H9 (cell line): ENCODE results near the gene GPC6. TPM values are rescaled to one million over a fixed set of nuclear protein-coding genes. Genes with fewer than 3 reads are reported as not detected.

Experiments
- DNase-seq: peaks from one replicate; pipeline ENCODE4 v3.0.0-alpha.2; 2017
- H2AFZ ChIP-seq: one replicate; pipeline ENCODE4 v1.6.1; 2013; ENCODE audit warnings: mild to moderate bottlenecking, low read length, control low read depth, moderate library complexity
- H2AK5ac ChIP-seq: 2 replicates; pipeline ENCODE4 v1.6.1; 2013; ENCODE audit warnings: low read length, control low read depth, mixed read lengths; ENCODE audit not compliant: insufficient read length
- H2BK120ac ChIP-seq: one replicate; pipeline ENCODE4 v1.6.1; 2013; ENCODE audit warnings: low read depth, mild to moderate bottlenecking, low read length, control low read depth, inconsistent platforms; ENCODE audit not compliant: poor library complexity, severe bottlenecking
- H2BK12ac ChIP-seq: 2 replicates; pipeline ENCODE4 v1.6.1; 2013; ENCODE audit warnings: low read length, control low read depth, mixed read lengths, low read depth; ENCODE audit not compliant: insufficient read length
- H2BK15ac ChIP-seq: 2 replicates; pipeline ENCODE4 v1.6.1; 2013; ENCODE audit warnings: low read depth, low read length, control low read depth
- H2BK20ac ChIP-seq: one replicate; pipeline ENCODE4 v1.6.1; 2013; ENCODE audit warnings: low read depth, mild to moderate bottlenecking, low read length, control low read depth, inconsistent platforms; ENCODE audit not compliant: poor library complexity, severe bottlenecking
- H2BK5ac ChIP-seq: 2 replicates; pipeline ENCODE4 v1.6.1; 2013; ENCODE audit warnings: low read length, control low read depth, mixed read lengths; ENCODE audit not compliant: insufficient read length
- H3K14ac ChIP-seq: 2 replicates; pipeline ENCODE4 v1.6.1; 2013; ENCODE audit warnings: low read length, control low read depth; ENCODE audit not compliant: insufficient read depth
- H3K18ac ChIP-seq: 2 replicates; pipeline ENCODE4 v1.6.1; 2013; ENCODE audit warnings: low read depth, mild to moderate bottlenecking, mixed read lengths, low read length, control low read depth; ENCODE audit not compliant: insufficient read length
- H3K23ac ChIP-seq: 2 replicates; pipeline ENCODE4 v1.6.1; 2013; ENCODE audit warnings: low read length, control low read depth, mixed read lengths, low read depth; ENCODE audit not compliant: insufficient read length
- H3K23me2 ChIP-seq: 2 replicates; pipeline ENCODE4 v1.6.1; 2013; ENCODE audit warnings: low read depth, mild to moderate bottlenecking, mixed read lengths, low read length, control low read depth; ENCODE audit not compliant: insufficient read length, poor library complexity, severe bottlenecking
- H3K27ac ChIP-seq: 2 replicates; pipeline ENCODE4 v1.5.1; 2013; ENCODE audit warnings: low read length, control low read depth, mixed read lengths, low read depth; ENCODE audit not compliant: insufficient read length
- H3K27me3 ChIP-seq: 2 replicates; pipeline ENCODE4 v1.6.1; 2013; ENCODE audit warnings: low read length, control low read depth, inconsistent platforms; ENCODE audit not compliant: insufficient read depth
- H3K4ac ChIP-seq: 2 replicates; pipeline ENCODE4 v1.6.1; 2013; ENCODE audit warnings: low read depth, mild to moderate bottlenecking, control low read depth, inconsistent platforms, low read length, moderate library complexity
- H3K4me1 ChIP-seq: 2 replicates; pipeline ENCODE4 v1.6.1; 2013; ENCODE audit warnings: low read length, control low read depth, inconsistent platforms; ENCODE audit not compliant: insufficient read depth
- H3K4me2 ChIP-seq: 2 replicates; pipeline ENCODE4 v1.6.1; 2013; ENCODE audit warnings: low read length, control low read depth, mixed read lengths; ENCODE audit not compliant: insufficient read length, insufficient read depth
- H3K56ac ChIP-seq: 2 replicates; pipeline ENCODE4 v1.6.1; 2013; ENCODE audit warnings: low read depth, mild to moderate bottlenecking, mixed read lengths, low read length, control low read depth; ENCODE audit not compliant: insufficient read length
- H3K79me1 ChIP-seq: 2 replicates; pipeline ENCODE4 v1.6.1; 2013; ENCODE audit warnings: low read depth, mild to moderate bottlenecking, moderate library complexity, low read length, control low read depth, inconsistent platforms; ENCODE audit not compliant: insufficient read depth, poor library complexity, severe bottlenecking
- H3K79me2 ChIP-seq: 2 replicates; pipeline ENCODE4 v1.6.1; 2013; ENCODE audit warnings: low read length, control low read depth, inconsistent platforms; ENCODE audit not compliant: insufficient read depth
- H3K9ac ChIP-seq: 2 replicates; pipeline ENCODE4 v1.6.1; 2013; ENCODE audit warnings: low read length, control low read depth, mixed read lengths; ENCODE audit not compliant: insufficient read length; ENCODE audit errors: extremely low read depth
- H3K9me3 ChIP-seq: one replicate; pipeline ENCODE4 v1.6.1; 2013; ENCODE audit warnings: low read depth, low read length, inconsistent platforms; ENCODE audit not compliant: control insufficient read depth
- H3T11ph ChIP-seq: one replicate; pipeline ENCODE4 v1.6.1; 2013; ENCODE audit warnings: mild to moderate bottlenecking, low read length, control low read depth, inconsistent platforms
- H4K20me1 ChIP-seq: one replicate; pipeline ENCODE4 v1.6.1; 2013; ENCODE audit not compliant: control insufficient read depth, insufficient read length, insufficient read depth
- H4K5ac ChIP-seq: 2 replicates; pipeline ENCODE4 v1.6.1; 2013; ENCODE audit warnings: low read depth, mild to moderate bottlenecking, mixed read lengths, low read length, control low read depth; ENCODE audit not compliant: insufficient read length
- H4K8ac ChIP-seq: replicated peaks from 2 replicates; pipeline ENCODE4 v1.6.1; 2013; ENCODE audit warnings: low read length, control low read depth, mixed read lengths, low read depth; ENCODE audit not compliant: insufficient read length
- H4K91ac ChIP-seq: 2 replicates; pipeline ENCODE4 v1.6.1; 2013; ENCODE audit warnings: low read depth, mild to moderate bottlenecking, moderate library complexity, mixed read lengths, low read length, control low read depth; ENCODE audit not compliant: insufficient read length
- H3K27ac Mint-ChIP-seq, 3 experiments: 2 replicates in 2 of 3; 3 replicates in 1 of 3; pipeline ENCODE4 v1.8.0; 2020 to 2021; ENCODE audit warnings: mixed read lengths in 3 of 3, mild to moderate bottlenecking in 1 of 3, moderate library complexity in 1 of 3
- H3K27me3 Mint-ChIP-seq: 2 replicates; pipeline ENCODE4 v1.8.0; 2021; ENCODE audit warnings: low read depth, mild to moderate bottlenecking, moderate library complexity, mixed read lengths
- H3K36me3 Mint-ChIP-seq, 3 experiments: 2 replicates in 2 of 3; 3 replicates in 1 of 3; pipeline ENCODE4 v1.8.0; 2020 to 2021; ENCODE audit warnings: low read depth in 3 of 3, mixed read lengths in 3 of 3; ENCODE audit not compliant: insufficient read depth in 1 of 3
- H3K4me1 Mint-ChIP-seq, 2 experiments: 2 replicates each; pipeline ENCODE4 v1.8.0; 2020; ENCODE audit warnings: mixed read lengths in 2 of 2
- H3K4me3 Mint-ChIP-seq, 2 experiments: 2 replicates in 1 of 2; 3 replicates in 1 of 2; pipeline ENCODE4 v1.8.0; 2020 to 2021; ENCODE audit warnings: mild to moderate bottlenecking in 2 of 2, mixed read lengths in 2 of 2, moderate library complexity in 1 of 2
- H3K9me3 Mint-ChIP-seq, 2 experiments: 2 replicates in 1 of 2; 3 replicates in 1 of 2; pipeline ENCODE4 v1.8.0; 2020; ENCODE audit warnings: mild to moderate bottlenecking in 2 of 2, mixed read lengths in 2 of 2, moderate library complexity in 1 of 2
- WGBS: extraction: QIAGEN DNeasy Blood & Tissue Kit; methylation state at CpG from one replicate; pipeline ENCODE4 v1.1.7; 2013; ENCODE audit warnings: missing lambda C conversion rate, low lambda C conversion rate, mixed read lengths; ENCODE audit not compliant: insufficient read length; ENCODE audit errors: extremely low coverage; 5-methylcytosine and 5-hydroxymethylcytosine counted together
- total RNA-seq: library from RNA; stranded (reverse); gene quantifications from 2 replicates; pipeline ENCODE4 v1.2.1, GENCODE V29; 2021
- TF ChIP-seq, protein P1 (sequence below): fragments of 200-600 bp; sonication (generic); conservative IDR thresholded peaks from 3 replicates; pipeline ENCODE4 v1.8.0; 2021; ENCODE audit warnings: antibody characterized with exemption, mild to moderate bottlenecking

The GPC6 gene
- total RNA-seq, 1 experiment from 2014 or later, result 15.6 TPM

DNA sequence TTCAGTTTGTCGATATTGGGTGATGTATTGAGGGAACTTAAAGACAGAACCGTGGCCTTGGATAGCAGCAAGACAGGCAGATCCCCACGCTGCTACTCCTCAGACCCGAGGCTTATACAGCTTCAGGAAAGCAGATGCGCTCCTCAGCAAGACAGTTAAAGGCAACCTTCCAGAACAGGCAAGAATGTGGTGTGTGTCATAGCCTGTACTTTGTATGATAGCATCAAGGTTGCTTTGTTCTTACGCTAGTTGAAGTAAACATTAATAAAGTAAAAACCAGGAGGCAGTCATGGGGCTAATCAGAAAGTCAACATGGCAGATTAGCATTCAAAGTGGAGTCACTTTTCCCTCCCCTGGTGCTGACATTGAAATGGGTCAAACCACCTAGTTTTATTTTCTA, 779.7 kb downstream of the GPC6 start:
- no peak overlapping the region for H4K8ac ChIP-seq
- no peak overlapping the region for H3K23ac ChIP-seq
- H3K4me2 ChIP-seq, result no peak overlapping the region
- no peaks in the 10 kb centered on the region for H3K23me2 ChIP-seq
- no peaks in the 10 kb centered on the region for H3K9me3 ChIP-seq
- no peaks in the 10 kb centered on the region for H3K9me3 Mint-ChIP-seq
- no peaks in the 10 kb centered on the region for H4K20me1 ChIP-seq
- H3K79me1 ChIP-seq, result no peaks in the 10 kb centered on the region
- no peak overlapping the region for H2AK5ac ChIP-seq
- no CpG with 5 or more reads among the region's 6 CpGs for WGBS
- DNase-seq, result no peak
- H3K4me3 Mint-ChIP-seq, result no peak overlapping the region
- H2BK20ac ChIP-seq, result no peak overlapping the region
- no peaks in the 10 kb centered on the region for H3K27me3 Mint-ChIP-seq
- no peak overlapping the region for H3K56ac ChIP-seq
- no peaks in the 10 kb centered on the region for H3K4me1 ChIP-seq
- H2BK15ac ChIP-seq, result no peak overlapping the region
- H3T11ph ChIP-seq, result no peak overlapping the region
- H2BK120ac ChIP-seq, result no peak overlapping the region
- no peak overlapping the region for H2BK5ac ChIP-seq
- no peak overlapping the region for H3K4ac ChIP-seq
- H3K4me1 Mint-ChIP-seq, result peaks cover 6% of the 10 kb centered on the region in 2 experiments
- H3K18ac ChIP-seq, result no peak overlapping the region
- no peak overlapping the region for H2AFZ ChIP-seq
- H3K36me3 Mint-ChIP-seq, result no peaks in the 10 kb centered on the region
- H3K27ac Mint-ChIP-seq, result no peak overlapping the region; a peak in 2 of 7 replicates
- H4K5ac ChIP-seq, result no peak overlapping the region
- no peaks in the 10 kb centered on the region for H3K27me3 ChIP-seq
- no peak overlapping the region for H4K91ac ChIP-seq
- H2BK12ac ChIP-seq, result no peak overlapping the region
- H3K27ac ChIP-seq, result no peak overlapping the region
- no peak overlapping the region for H3K9ac ChIP-seq
- no peak overlapping the region for H3K14ac ChIP-seq
- TF ChIP-seq, protein P1, sequence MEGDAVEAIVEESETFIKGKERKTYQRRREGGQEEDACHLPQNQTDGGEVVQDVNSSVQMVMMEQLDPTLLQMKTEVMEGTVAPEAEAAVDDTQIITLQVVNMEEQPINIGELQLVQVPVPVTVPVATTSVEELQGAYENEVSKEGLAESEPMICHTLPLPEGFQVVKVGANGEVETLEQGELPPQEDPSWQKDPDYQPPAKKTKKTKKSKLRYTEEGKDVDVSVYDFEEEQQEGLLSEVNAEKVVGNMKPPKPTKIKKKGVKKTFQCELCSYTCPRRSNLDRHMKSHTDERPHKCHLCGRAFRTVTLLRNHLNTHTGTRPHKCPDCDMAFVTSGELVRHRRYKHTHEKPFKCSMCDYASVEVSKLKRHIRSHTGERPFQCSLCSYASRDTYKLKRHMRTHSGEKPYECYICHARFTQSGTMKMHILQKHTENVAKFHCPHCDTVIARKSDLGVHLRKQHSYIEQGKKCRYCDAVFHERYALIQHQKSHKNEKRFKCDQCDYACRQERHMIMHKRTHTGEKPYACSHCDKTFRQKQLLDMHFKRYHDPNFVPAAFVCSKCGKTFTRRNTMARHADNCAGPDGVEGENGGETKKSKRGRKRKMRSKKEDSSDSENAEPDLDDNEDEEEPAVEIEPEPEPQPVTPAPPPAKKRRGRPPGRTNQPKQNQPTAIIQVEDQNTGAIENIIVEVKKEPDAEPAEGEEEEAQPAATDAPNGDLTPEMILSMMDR, result no peak
- H3K79me2 ChIP-seq, result no peaks in the 10 kb centered on the region
